ENCODE data around the gene MED12.
"Not testable (repeated sequence)": the region's sequence is repeated elsewhere in the genome, so short reads cannot be mapped to it uniquely, and the experiment has no call there.

Gene MED12

GRCh38 chrX:71164071-71164470 is 45.7 kb downstream of the MED12 start:
- DNase-seq (ENCODE audit: low spot score), result no peak

- no peak for DNase-seq (ENCODE audit: low spot score)
These were observed 48.1 kb downstream of the MED12 start for GRCh38 chrX:71166461-71166860.

GRCh38 chrX:71167031-71167781 is 48.8 kb downstream of the MED12 start:
- DNase-seq (ENCODE audit: low spot score), result no peak

- no peak for DNase-seq (ENCODE audit: low spot score)
These were observed 49.7 kb downstream of the MED12 start for GRCh38 chrX:71168134-71168533.

- DNase-seq (ENCODE audit: low spot score), result no peak
These were observed 51.2 kb downstream of the MED12 start for GRCh38 chrX:71169586-71169985.

- DNase-seq (ENCODE audit: low spot score), result no peak
These were observed 52.3 kb downstream of the MED12 start for GRCh38 chrX:71170660-71171059.

- DNase-seq (ENCODE audit: low spot score), result no peak
These were observed 52.9 kb downstream of the MED12 start for GRCh38 chrX:71171110-71171801.

GRCh38 chrX:71173440-71173839 is 55.0 kb downstream of the MED12 start:
- no peak for DNase-seq (ENCODE audit: low spot score)

- no peak for DNase-seq (ENCODE audit: low spot score)
These were observed 56.4 kb downstream of the MED12 start for GRCh38 chrX:71174795-71175194.

- DNase-seq (ENCODE audit: low spot score), result no peak
These were observed 57.1 kb downstream of the MED12 start for GRCh38 chrX:71175531-71175930.

- no peak for DNase-seq (ENCODE audit: low spot score)
These were observed 58.9 kb downstream of the MED12 start for GRCh38 chrX:71177327-71177726.

- peak; percentile 64 for DNase-seq (ENCODE audit: low spot score)
These were observed 60.5 kb downstream of the MED12 start for GRCh38 chrX:71178908-71179307.

- not testable (repeated sequence) for DNase-seq (ENCODE audit: low spot score)
These were observed 62.3 kb downstream of the MED12 start for GRCh38 chrX:71180579-71181265.

GRCh38 chrX:71181558-71181909 is 63.1 kb downstream of the MED12 start:
- DNase-seq (ENCODE audit: low spot score), result no peak

- DNase-seq (ENCODE audit: low spot score), result peak; percentile 95
These were observed 63.8 kb downstream of the MED12 start for GRCh38 chrX:71181910-71182799.

- no peak for DNase-seq (ENCODE audit: low spot score)
These were observed 64.5 kb downstream of the MED12 start for GRCh38 chrX:71182871-71183270.

GRCh38 chrX:71183341-71183740 is 64.9 kb downstream of the MED12 start:
- no peak for DNase-seq (ENCODE audit: low spot score)

- DNase-seq (ENCODE audit: low spot score), result no peak
These were observed 65.7 kb downstream of the MED12 start for GRCh38 chrX:71184092-71184491.

- DNase-seq (ENCODE audit: low spot score), result no peak
These were observed 66.6 kb downstream of the MED12 start for GRCh38 chrX:71184803-71185495.

- DNase-seq (ENCODE audit: low spot score), result no peak
These were observed 72.9 kb downstream of the MED12 start for GRCh38 chrX:71191248-71191647.
